GM19328 (cell line): ENCODE measurements around the gene SETDB2.
A peak's percentile ranks its signal among the peaks of the same experiment; 100 is the strongest.

Experiments used
- ATAC-seq: cut with Tn5 transposase; IDR thresholded peaks from one replicate; pipeline ENCODE4 v1.9.1; 2021; ENCODE audit warnings: mild to moderate bottlenecking, moderate library complexity; ENCODE audit not compliant: unreplicated experiment

The SETDB2 gene

GRCh38 chr13:49428041-49428763, 15.9 kb upstream of the SETDB2 start:
- ATAC-seq = no peak

GRCh38 chr13:49429121-49429520, 15.0 kb upstream of the SETDB2 start:
- ATAC-seq = no peak

DNA sequence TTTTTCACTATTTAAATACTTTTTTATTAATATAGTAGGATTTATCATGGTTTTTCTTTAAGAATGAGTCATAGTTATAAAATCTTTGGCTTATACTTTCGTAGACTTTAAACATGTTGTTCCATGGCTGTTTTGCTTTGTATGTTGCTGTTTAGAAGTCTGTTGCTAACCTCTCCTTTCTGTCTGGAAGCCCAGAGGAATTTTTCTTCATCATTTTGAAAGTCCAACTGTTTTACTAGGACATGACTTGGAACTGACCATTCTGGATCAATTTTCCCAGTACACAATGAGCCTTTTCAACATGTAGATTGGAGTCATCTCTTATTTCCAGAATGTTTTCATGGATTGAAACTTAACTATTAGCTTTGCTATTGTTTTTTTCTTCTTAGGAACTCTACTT, 8.1 kb upstream of the SETDB2 start:
- ATAC-seq = no peak

- ATAC-seq = no peak
Observed at GRCh38 chr13:49436890-49437289, 7.2 kb upstream of the SETDB2 start.

DNA sequence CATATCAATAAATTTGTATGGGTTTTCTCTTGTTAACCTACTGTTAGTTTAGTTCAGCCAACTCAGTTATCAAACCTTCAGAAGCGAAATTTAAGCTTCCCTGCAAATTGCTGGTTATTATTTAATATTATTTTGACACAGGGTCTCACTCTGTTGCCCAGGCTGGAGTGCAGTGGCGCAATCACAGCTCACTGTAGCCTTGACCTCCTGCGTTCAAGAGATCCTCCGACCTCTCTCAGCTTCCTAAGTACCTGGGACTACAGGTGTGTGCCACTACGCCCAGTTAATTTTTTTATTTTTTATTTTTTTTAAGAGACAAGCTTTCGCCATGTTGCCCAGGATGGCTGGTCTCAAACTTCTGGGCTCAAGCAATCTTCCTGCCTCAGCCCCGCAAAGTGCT, 6.4 kb upstream of the SETDB2 start:
- ATAC-seq = no peak

DNA sequence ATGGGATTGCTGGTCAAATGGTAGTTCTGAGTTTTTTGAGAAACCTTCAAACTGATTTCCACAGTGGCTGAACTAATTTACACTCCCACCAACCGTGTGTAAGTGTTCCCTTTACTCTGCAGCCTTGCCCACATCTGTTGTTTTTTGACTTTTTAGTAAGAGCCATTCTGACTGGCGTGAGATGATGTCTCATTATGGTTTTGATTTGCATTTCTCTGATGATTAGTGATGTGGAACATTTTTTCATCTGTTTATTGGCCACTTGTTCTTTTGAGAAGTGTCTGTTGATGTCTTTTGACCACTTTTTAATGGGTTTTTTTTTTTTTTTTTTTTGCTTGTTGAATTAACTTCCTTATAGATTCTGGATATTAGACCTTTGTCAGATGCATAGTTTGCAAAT, 4.5 kb upstream of the SETDB2 start:
- no peak for ATAC-seq

DNA sequence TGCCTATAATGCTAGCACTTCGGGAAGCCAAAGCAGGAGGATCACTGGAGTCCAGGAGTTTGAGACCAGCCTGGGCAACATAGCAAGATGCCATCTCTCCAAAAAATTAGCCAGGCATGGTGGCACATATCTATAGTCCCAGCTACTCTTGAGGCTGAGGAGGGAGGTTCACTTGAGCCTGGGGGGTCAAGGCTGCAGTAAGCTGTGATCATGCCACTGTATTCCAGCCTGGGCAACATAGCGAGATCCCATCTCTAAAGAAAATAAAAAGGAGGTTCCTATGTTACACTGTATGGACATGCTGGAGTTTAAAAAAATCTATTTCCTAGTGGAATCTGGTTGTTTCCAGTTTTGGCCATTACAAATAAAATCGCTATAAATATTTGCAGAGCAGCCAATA, 2.8 kb upstream of the SETDB2 start:
- ATAC-seq = no peak

DNA sequence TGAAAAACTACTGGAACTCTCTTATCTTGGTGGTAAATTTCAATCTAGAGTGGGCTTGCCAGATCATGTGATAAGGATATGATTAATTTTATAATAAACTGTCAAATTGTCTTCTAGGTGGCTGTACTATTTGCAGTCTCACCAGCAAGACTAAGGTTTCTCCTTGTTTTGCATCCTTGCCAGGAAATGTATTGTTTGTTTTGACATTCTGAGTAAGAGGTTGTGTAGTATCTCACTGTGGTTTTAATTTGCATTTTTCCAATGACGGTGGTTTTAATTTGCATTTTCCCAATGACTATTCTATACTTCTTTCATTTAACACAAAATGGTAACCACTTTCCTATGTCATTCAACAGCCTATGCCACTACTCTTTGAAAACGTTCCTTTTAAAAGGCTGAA, 2.2 kb upstream of the SETDB2 start:
- no peak for ATAC-seq

GRCh38 chr13:49443357-49443703, 744 bp upstream of the SETDB2 start:
- no peak for ATAC-seq

DNA sequence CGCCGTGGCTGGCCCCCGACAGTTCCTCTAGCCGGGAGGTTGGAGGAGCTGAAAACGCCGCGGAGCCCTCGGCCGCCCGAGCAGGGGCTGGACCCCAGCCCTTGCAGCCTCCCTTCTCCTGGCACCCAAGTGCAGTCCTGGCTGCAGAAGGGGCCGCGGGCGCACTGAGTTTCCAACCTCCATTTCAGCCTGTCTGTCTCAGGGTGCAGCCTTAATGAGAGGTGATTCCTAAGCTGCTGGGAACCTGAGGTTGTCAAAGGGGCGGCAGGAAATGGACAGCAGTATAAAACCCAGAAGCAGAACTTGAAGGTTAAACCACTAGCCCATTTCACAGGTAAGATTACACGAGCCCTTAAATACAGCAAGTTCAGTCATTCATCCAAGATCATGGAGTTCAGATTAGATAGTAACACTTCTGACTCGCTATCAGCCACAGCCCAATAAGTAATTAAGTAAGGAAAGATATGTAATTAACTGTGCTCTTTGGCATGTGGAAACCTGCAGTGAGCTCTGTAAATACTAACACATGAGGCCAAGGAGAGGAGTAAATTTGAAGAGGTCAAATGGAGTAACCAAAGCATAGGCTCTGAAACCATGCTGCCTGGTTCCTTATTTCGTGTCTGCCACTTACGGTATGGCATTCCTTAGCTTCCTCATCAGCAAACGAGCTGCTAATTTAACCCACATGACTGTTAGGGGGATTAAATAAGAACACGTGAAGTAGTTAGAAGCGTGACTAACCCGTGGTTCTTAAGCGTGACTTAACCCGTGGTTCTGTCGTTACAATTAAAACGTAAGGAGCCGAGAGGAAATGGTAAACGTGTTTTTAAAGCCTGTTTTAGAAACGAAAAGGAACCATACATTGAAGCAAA, 686 bp downstream of the SETDB2 start:
- peak; percentile 6 for ATAC-seq

GRCh38 chr13:49446473-49446872, 2.4 kb downstream of the SETDB2 start:
- no peak for ATAC-seq

GRCh38 chr13:49448753-49449152, 4.7 kb downstream of the SETDB2 start:
- no peak for ATAC-seq

GRCh38 chr13:49450105-49450819, 6.2 kb downstream of the SETDB2 start:
- ATAC-seq = no peak

DNA sequence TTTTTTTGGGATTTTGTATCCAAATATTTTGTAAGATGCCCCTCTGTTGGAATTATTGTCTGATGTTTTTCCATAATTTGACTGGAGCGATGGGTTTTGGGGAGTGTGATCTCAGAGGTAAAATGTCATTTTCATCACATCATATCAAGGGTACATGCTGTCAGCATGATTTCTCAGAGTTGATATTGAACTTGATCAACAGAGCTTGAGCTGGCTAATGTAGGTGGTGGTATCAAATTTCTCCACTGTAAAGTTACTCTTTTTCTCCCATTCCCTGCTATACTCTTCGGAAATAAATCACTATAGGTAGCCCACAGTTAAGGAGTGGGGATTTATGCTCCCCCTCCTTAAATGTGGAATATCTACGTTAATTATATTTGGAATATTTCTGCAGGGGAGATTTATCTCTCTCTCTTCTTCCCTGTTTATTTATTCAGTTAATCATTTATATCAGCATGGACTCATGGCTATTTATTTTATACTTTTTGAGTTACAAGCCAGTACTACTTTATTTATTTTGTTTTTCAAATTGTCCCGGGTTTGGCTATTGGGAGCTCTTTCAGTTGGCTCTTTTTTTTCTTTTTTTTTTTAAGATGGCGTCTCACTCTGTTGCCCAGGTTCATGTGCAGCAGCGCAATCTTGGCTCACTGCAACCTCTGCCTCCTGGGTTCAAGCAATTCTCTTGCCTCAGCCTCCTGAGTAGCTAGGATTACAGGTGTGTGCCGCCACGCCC, 8.8 kb downstream of the SETDB2 start:
- no peak for ATAC-seq

- ATAC-seq = no peak
Observed at GRCh38 chr13:49453465-49453864, 9.4 kb downstream of the SETDB2 start.

GRCh38 chr13:49454388-49455006, 10.4 kb downstream of the SETDB2 start:
- peak; percentile 87 for ATAC-seq

DNA sequence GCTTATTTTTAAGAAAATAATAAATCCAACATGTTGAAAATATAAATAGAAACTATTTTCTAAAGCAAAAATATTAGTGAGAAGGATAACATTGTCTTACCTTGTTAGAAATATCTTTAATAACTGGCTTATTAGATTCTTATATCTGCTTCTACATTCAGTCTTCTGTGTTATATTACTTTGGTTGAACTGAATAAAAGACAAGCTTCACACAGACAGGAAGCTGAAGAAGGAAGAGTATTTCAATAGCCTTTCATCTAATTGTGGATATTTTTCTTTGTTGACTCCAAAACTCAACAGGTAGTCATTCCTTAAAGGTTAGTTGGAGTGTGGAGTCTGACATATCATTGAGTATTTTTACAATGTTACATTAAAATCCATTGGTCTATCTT, 10.9 kb downstream of the SETDB2 start:
- peak; percentile 30 for ATAC-seq

DNA sequence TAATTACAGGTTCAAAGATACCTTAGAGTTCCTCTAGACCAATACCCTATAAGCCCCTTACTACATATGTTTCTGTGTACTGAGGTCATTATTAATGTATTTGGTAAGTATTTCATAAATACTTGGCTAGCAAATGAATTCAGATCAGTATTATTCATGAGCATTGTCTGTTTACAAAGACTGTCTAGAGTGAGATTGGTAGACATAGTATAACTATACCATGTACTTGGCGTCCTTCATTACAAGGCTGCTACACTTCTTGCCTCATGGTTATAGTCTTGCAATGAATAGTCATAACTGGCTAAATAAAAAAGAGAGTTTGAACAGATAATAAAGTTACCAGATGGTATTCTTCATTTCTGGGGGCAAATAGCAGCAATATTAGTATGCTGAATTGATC, 12.1 kb downstream of the SETDB2 start:
- ATAC-seq = no peak

- no peak for ATAC-seq
Observed at GRCh38 chr13:49457221-49457620, 13.1 kb downstream of the SETDB2 start.

GRCh38 chr13:49459580-49459979, 15.5 kb downstream of the SETDB2 start:
- no peak for ATAC-seq

DNA sequence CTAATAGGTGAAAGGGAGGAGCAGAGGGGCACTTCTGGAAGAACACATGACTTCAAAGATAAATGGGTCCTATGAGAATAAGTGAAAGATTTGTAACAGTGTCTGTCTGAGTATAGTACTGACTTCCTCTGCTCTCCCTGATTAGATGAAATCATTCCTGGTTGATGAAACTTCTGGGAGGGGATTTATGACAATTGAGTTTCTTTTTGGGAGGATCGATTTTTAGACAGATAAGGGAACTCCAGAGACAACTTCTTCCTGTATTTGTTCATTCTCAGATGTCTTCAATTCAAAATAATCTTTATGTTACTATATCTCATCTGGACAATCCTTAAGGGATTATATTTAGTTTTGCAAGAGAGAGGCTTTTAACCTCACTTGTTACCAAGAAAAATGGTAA, 20.0 kb downstream of the SETDB2 start:
- ATAC-seq = no peak
